SK-MEL-5 (cell line): ENCODE results near the gene PLA2G2C. TPM values are rescaled to one million over a fixed set of nuclear protein-coding genes. Genes with fewer than 3 reads are reported as not detected.
"Not testable (repeated sequence)": the region's sequence is repeated elsewhere in the genome, so short reads cannot be mapped to it uniquely, and the experiment has no call there.

ENCODE experiments used
- DNase-seq: peaks from one replicate; pipeline ENCODE4 v3.0.0-alpha.2; 2016; ENCODE audit warnings: low read depth, low spot score
- in situ Hi-C: cut with HindIII; loops from 2 replicates; pipeline ENCODE4 v1.10.0; 2016; ENCODE audit warnings: low sequenced_read_pairs, high pct_unique_total_duplicates, low pct_unique_long_range_greater_than_20kb
- polyA plus RNA-seq, 2 experiments: library from polyadenylated mRNA; depleted of rRNA; stranded (reverse); fragments of >200 nt; gene quantifications; 2 replicates each; pipeline ENCODE4 v1.2.3, GENCODE V29; 2015
- total RNA-seq: library from RNA; depleted of rRNA; stranded (reverse); fragments of >200 nt; shearing (Covaris generic); gene quantifications from 2 replicates; pipeline ENCODE4 v1.2.3, GENCODE V29; 2014; rRNA removed

The PLA2G2C gene, protein sequence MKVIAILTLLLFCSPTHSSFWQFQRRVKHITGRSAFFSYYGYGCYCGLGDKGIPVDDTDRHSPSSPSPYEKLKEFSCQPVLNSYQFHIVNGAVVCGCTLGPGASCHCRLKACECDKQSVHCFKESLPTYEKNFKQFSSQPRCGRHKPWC
- not detected in 2 replicates for total RNA-seq
- not detected in 2 replicates for polyA plus RNA-seq (2015; cell fraction: cytosol; rRNA removed)
- not detected in 2 replicates for polyA plus RNA-seq (2015; cell fraction: nucleus; rRNA removed)

DNA sequence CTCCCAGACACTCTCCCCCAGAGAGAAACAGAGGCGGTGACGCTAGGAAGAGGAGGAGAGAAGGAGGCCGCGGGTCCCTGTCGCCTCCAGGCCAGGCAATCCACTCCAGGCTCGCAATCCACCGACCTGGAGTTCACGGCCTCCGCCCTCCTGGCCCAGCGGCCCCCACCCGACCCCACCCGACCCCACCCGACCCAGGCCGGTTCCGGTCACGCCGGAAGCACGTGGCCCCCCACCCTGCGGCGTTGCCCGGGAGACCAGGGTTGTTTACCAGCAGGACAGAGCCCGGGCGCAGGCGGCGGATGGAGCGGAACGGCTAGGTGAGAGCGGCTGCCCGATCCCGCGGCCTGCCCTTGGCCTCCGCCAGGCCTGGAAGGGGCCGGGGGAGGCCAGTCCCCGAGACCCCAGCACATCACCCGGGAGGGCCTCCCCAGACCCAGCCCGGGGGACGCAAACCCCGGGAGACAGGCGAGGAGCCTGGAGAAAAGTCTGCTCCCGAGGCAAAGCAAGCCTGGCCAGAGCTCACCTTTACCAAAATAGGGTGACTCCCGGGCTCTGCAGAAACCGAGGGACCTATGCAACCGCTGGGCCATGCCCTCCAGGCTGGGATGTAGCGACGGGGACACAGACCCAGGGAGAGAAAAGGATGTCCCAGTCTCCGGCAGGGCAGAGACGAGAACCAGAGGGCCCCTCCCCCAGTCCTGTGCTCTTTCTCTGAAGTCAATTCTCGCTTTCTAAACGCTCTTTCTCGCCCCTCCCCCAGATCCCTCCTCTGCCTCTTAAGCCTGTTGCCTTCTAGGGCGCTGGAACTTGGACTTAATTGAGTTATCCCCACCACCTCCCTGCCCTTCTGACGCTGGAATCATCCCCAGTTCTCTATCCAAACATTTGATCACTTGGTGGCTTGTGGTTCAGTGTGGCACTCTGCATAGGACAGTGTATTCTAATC is at the start of gene PLA2G2C, which contains the start of gene UBXN10:
Gene PLA2G2C, minus strand, starts transcription at position 685 of the 949 bp plus-strand sequence. CDS start 9,155 bp downstream, outside the sequence.
Gene UBXN10, plus strand, starts transcription at position 263 of the 949 bp plus-strand sequence. CDS start 4,466 bp downstream, outside the sequence.
- DNase-seq: no peak
- in situ Hi-C loops: no loop called here

DNA sequence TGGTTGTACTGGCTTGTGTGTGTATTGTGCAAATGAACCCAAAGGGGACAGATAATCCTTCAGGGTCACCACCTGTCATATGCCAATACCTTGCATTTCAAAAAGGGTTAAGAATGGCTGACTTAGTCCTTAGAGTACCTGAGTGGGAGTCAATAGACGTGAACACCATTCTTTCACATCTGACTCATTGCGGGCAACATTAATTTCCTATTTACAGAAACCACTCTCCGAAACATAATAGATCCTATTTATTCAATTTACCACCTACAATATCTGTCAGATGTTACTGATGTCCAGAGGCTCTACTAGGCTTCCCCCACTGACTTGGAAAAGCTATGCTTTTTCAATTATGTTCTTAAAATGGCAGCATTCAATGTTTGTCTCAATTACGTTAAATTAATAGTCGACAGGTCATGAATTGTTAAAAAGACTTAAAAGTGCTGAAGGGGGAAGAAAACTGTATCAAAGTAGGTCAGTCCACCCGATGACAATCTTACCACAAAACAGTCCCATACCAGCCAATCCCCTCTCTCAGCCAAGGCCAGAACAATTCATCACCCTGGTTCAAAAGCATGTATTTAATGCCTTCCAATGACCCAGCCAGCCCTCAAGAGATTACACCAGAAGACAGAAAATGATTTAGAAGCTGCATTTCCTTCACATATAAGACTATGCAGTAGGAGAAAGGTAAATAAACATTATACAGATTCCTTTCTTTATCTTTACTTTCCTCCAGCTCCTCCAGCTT is 48.6 kb upstream of the PLA2G2C start:
- no peak for DNase-seq
- in situ Hi-C loops: no loop called here

DNA sequence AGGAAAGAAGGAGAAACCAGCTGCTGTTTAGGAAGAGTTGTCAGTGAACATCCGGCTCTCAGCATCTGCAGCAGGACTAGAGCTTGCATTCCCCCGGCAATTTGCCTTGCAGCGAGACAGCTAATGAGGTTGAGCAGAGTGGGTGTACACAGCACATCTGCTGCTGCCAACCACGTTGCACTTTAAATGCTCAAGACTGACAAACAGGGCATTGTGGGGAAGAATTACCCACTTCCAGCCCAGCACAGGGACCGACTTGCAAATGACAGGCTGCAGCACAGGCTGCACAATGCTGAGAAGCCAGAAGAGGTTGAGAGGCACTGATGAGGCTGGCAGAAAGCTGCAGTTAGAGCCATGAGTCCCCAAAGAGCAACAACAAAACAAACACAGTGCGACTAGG is 47.5 kb upstream of the PLA2G2C start:
- in situ Hi-C loops: no loop called here
- DNase-seq: peak; percentile 34

DNA sequence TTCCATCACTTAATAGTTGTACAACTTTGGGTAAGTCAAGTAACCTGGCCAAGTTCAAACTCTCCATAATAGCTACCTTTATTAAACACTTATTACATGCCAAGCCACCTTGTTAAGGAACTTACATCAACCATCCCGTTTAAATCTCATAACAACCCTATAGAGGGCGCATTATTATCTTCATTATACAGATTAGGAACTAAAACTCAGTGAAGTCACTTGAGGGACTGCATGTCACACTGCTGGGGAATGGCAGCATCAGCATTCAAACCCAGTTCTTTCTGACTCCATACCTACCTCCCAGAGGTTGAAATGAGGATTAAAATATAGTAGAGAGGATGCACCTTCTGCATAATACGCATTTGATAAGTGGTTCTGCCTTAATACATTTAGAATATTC is 47.1 kb upstream of the PLA2G2C start:
- in situ Hi-C loops: no loop called here

DNA sequence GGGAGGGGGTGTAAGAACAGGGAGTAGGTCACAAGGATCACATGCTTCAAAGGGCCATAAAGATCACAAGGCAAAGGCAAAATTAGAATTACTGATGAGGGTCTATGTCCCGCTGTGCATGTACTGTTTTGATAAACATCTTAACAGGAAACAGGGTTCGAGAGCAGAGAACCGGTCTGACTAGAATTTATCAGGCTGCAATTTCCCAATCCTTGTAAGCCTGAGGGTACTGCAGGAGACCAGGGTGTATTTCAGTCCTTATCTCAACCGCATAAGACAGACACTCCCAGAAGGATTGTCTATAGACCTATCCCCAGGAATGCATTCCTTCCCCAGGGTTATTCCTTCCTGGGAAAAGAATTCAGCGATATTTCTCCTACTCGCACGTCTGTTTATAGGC is 46.2 kb upstream of the PLA2G2C start:
- in situ Hi-C loops, DNase-seq: not testable (repeated sequence)

More for the DNA sequence above, 47.1 kb upstream of the PLA2G2C start:
- DNase-seq: peak; percentile 45

DNA sequence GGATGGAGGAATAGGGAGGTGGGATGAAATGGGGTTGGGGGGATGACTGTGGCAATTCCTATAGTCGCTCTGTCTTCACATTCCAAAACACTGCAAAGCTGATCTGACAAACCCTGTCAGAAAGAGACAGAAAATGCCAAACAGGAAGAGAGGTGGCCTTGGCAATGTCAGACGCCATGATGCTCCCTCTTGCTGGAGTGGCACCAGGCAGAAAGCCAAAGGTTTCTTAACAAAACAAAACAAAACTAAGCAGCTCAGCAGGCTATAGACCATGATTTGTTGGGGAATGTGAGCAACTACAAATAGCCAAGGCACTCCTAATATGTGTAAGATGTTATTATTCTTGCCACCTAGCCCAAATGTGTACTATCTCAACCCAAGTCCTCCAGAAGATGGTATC is 42.9 kb upstream of the PLA2G2C start:
- DNase-seq: no peak
- in situ Hi-C loops: no loop called here

DNA sequence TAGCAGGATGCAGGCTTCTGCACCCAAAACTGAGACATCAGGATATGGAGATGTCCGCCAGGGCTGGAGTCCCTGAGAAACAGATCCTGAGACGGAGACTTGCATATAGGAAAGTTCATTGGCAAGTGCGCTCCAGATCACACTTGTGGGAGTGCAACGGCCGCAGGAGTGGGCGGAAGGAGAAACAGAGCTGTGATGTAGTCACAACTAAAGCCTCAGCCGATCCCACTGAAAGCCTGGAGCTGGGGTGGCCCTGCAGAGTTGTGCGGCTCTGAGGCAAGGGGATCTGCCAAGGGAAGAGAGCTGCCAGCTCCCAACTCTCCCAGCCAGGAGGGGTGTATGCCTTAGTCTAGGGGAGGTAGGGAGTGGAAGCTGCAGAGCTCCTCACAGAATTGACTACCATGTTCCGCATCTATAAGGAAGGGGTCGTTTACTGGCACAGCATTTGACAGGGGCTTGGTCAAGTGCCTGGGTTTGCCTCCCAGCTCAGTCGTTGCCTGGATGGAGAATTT is 42.1 kb upstream of the PLA2G2C start:
- in situ Hi-C loops: no loop called here
- no peak for DNase-seq

DNA sequence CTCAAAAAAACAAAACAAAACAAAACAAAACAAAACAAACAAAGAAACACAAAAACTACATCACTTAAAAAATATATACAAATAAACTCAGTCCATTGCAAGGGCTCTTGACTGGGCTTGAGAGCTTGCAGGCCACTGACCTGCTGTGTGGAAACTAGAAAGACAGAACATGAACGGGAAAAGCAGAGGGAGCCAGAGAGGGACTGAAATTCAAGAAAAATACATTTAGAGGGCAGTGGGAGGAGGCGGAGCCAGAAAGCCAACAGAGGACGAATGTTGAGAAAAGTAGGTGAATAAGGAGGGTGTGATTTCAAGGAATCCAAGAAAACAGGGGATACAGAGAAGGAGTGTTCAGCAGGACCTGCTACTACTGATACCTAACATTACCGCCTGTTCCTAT is 41.4 kb upstream of the PLA2G2C start:
- in situ Hi-C loops: no loop called here
- no peak for DNase-seq

DNA sequence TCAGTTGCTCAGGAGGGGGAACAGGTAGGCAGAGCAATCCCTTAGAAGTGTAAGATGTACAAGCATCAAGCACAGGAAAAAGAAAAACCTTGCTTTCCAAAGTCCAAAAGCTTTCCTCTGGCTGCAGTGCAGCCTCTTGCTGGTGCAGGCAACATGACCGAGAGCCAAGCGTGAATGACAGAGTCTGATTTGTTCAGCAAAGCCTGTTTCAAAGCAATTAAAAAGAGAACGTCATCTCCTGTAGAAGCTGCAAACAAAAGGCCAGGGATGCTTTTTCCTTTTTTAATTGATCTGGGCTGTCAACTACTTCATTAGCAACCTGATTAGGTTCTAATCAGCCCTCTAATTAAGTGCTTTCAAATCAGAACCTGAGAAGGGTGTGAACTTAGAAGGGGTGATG is 38.2 kb upstream of the PLA2G2C start:
- DNase-seq: no peak
- in situ Hi-C loops: no loop called here

DNA sequence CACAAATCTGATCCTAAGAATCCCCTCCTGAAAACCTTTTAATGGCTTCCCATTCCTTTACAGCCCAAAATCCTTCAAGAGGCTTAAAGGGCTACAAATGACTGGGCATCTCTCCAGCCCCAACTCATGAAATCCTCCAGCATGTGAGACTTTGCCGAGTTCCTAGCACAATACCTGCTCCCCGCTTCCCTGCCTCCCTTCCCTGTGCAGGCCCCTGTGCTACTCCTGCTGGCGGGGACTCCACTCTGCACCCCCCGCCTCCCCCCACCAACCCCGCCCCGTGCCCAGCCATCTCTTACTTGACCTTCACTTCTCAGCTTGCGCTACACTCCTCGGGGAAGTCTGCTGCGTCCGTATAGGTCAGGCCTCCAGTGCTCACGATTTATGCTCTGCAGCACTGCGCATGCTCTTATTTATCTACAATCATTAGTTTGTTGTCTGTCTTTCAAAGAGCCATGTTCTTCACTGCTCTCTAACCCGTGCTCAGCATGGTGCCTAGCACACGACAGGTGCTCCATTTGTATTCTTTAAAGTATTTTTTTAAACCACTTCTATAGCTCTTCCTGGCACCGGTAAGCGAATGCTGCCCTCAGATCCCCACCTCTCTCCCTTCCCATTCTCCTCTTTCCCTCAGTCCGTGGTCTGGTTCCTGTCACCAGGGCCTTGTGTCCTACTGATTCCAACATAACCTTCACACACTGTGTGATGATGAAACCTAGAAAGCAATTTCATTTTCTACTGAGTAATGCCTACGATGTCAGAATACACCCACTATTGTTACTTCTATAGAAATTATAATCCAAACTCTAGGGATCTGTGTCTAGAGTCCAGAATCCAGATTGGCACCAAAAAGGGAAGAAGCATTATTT is 37.5 kb upstream of the PLA2G2C start:
- in situ Hi-C loops: no loop called here

DNA sequence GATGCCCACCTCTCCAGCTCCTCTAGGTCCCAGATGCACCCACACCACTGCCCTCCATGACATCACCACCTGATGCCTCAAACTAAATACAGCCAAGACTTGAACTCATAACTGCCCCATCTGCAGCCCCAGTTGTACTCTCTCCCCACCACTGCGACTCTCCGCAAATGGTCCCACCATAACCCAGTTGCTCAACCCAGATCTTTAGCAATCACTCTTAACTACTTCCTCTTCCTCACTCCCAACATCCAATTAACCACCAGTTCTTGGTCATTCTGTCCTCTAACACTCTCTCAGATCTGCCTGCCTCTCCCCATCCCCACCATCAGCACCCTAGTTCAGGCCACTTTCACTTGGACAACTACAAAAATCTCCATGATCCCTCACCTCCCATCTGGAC is 36.8 kb upstream of the PLA2G2C start:
- DNase-seq: no peak
- in situ Hi-C loops: no loop called here

More for the DNA sequence above, 37.5 kb upstream of the PLA2G2C start:
- no peak for DNase-seq

DNA sequence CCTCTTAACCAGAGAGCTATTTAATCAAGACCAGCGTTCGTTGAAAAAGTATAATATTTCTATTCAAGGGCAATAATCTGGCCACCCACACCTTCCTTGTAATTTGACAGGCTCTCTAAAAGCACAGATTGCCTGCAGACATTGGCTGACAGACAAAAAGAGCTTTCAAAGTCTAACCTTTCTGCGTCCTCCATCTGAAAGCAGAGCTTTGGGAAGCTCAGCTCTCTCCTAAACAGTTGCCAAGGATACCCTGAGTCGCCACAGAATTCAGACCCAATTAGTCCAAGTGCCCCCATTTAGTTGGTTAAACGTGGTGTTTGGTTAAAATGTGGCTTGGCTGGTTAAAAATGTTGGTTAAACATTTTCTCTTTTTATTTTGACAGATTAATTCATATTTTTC is 33.7 kb upstream of the PLA2G2C start:
- DNase-seq: peak; percentile 70
- in situ Hi-C loops: no loop called here

DNA sequence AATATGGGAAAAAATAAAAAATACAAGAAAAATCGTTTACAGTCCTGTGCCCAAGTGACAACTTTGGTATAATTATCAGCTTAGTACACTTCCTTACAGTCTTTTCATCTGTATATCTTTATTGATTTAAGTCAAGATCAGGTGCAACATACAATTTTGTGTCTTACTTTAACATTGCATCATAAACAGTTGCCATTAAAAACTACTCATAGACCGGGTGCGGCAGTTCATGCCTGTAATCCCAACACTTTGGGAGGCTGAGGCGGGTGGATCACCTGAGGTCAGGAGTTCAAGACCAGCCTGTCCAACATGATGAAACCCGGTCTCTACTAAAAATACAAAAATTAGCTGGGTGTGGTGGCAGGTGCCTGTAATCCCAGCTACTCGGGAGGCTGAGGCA is 32.7 kb upstream of the PLA2G2C start:
- in situ Hi-C loops, DNase-seq: not testable (repeated sequence)

DNA sequence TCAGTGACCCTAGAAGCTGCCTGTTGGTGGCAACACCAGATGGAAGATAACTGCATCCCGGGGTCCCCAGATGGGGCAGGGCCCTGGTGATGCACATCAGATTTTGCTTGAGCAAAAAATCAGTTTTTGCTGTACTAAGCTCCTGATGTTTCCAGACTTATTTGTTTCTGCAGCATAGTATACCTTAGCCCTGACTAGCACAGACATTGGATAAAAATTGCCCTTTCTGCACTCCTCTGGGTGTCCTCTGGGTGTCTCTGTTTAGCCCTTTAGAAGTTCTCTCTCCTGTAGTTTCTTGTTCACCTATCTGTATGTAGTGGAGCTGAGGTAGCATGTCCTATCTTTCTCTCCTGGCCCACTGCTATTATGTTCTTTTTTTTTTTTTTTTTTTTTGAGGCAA is 30.3 kb upstream of the PLA2G2C start:
- peak; percentile 46 for DNase-seq
- in situ Hi-C loops: no loop called here

DNA sequence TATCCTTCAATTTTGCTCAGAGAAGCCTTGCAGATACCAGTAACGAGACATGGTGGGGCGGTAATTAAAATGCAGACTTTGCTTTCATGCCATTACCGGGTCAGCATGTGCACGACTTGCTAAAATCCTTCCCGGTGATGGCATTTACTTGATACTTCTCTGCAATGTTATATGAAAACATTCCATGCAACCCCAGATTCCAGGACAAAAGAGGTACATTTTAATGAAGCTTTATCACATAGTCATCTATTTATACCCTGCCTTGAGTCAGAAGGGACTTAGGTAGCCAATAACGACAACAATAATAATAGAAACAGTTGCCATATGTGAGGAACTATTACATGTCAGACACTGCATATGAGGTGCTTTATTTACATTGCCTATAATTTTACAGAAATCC is 29.4 kb upstream of the PLA2G2C start:
- no peak for DNase-seq

DNA sequence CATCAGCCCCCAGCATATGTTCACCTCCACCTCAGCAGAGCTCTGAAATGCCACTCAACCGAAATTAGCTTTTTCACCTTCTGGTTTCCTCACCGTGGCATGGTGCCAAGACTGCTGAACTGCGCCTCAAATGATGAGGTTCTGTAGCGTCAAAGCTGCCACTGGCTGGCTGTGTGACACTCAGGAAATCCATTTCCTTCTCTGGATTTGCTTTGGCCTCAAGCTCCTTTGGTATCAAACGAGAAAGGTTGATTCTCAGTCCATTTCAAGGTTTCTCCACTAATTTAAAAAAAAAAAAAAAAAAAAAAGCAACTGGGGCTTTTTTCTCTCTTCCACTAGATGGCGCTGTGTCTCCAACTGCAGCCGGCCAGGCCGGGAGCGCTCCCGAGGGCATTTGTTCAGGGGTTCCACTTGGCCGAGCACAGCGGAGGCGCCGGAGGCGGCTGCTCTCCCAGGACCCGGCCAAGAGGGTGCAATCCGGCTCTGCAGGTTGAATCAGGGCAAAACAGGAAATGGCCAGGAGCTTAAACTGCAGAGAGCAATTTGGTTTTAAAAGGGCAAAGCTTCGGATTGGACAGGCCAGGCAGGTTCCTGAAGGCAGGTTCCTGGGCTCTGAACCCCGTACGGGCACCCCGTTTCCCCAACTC is 26.5 kb upstream of the PLA2G2C start:
- in situ Hi-C loops: no loop called here
- DNase-seq: peak; percentile 58

More for the DNA sequence above, 29.4 kb upstream of the PLA2G2C start:
- in situ Hi-C loops: no loop called here
